Natural killer cell (primary cell): ENCODE results near the gene MCEMP1. TPM values are rescaled to one million over a fixed set of nuclear protein-coding genes. Genes with fewer than 3 reads are reported as not detected.
A peak's percentile ranks its signal among the peaks of the same experiment; 100 is the strongest.

Source experiments
- ATAC-seq, 3 donors: fragments of 150-1000 bp in 2 of 3; fragments of 200-7000 bp in 1 of 3; cut with Tn5 transposase; 1 replicate in 1 of 3; 2 replicates in 2 of 3; pipeline ENCODE4 v1.10.0; 2021; ENCODE audit warnings: mild to moderate bottlenecking in 2 of 3, moderate library complexity in 2 of 3
- DNase-seq, 2 donors: peaks; one replicate each; pipeline versions ENCODE4 v3.0.0 to v3.0.0-alpha.2; 2013 to 2021; ENCODE audit warnings: mixed read lengths in 1 of 2
- H3K27ac ChIP-seq: one replicate; pipeline ENCODE4 v1.5.1; 2013; ENCODE audit warnings: mild to moderate bottlenecking, low read length
- H3K27me3 ChIP-seq: one replicate; pipeline ENCODE4 v1.6.1; 2013; ENCODE audit warnings: low read length; ENCODE audit not compliant: control insufficient read depth, insufficient read depth
- H3K36me3 ChIP-seq: one replicate; pipeline ENCODE4 v1.6.1; 2013; ENCODE audit warnings: low read length; ENCODE audit not compliant: control insufficient read depth, insufficient read depth
- H3K4me1 ChIP-seq: one replicate; pipeline ENCODE4 v1.6.1; 2013; ENCODE audit warnings: low read length; ENCODE audit not compliant: control insufficient read depth, insufficient read depth
- H3K4me3 ChIP-seq: one replicate; pipeline ENCODE4 v1.5.1; 2013; ENCODE audit warnings: low read length
- H3K9me3 ChIP-seq: one replicate; pipeline ENCODE4 v1.6.1; 2013; ENCODE audit warnings: low read length; ENCODE audit not compliant: control insufficient read depth, insufficient read depth
- H3K27ac Mint-ChIP-seq, 2 donors: one replicate each; pipeline ENCODE4 v1.8.0; 2022; ENCODE audit warnings: mild to moderate bottlenecking in 2 of 2, mixed read lengths in 2 of 2, moderate library complexity in 1 of 2
- H3K27me3 Mint-ChIP-seq, 2 donors: one replicate each; pipeline ENCODE4 v1.8.0; 2022; ENCODE audit warnings: low read depth in 2 of 2, mixed read lengths in 2 of 2
- H3K36me3 Mint-ChIP-seq: one replicate; pipeline ENCODE4 v1.8.0; 2022; ENCODE audit warnings: mixed read lengths
- H3K4me1 Mint-ChIP-seq, 2 donors: one replicate each; pipeline ENCODE4 v1.8.0; 2022; ENCODE audit warnings: mixed read lengths in 2 of 2
- H3K4me3 Mint-ChIP-seq: one replicate; pipeline ENCODE4 v1.8.0; 2022; ENCODE audit warnings: mild to moderate bottlenecking, moderate library complexity, mixed read lengths
- H3K9me3 Mint-ChIP-seq, 2 donors: one replicate each; pipeline ENCODE4 v1.8.0; 2022; ENCODE audit warnings: mixed read lengths in 2 of 2
- WGBS: methylation state at CpG from one replicate; pipeline ENCODE4 v1.1.7; 2013; ENCODE audit warnings: missing lambda C conversion rate; ENCODE audit not compliant: insufficient coverage; 5-methylcytosine and 5-hydroxymethylcytosine counted together
- intact Hi-C: fragments of 100-400 bp; cut with micrococcal nuclease; formaldehyde crosslinking; loops from one replicate; pipeline ENCODE4 v1.14.2; 2022
- total RNA-seq, 4 donors: library from RNA; stranded (reverse); fragments of 120-200 nt in 1 of 4; gene quantifications; one replicate each; pipeline versions ENCODE4 v1.2.3 to v1.2.4, GENCODE V29; 2013 to 2022
- TF ChIP-seq, protein P1 (sequence below): fragments of 200-600 bp; IDR thresholded peaks from one replicate; pipeline ENCODE4 v1.8.0; 2022; ENCODE audit warnings: antibody characterized with exemption

The MCEMP1 gene
- total RNA-seq, 3 donors from 2014 or later (not counting 1 experiment from before 2014, with no cell fraction given): 0.59 to 4.8 (median 1.8) TPM

DNA sequence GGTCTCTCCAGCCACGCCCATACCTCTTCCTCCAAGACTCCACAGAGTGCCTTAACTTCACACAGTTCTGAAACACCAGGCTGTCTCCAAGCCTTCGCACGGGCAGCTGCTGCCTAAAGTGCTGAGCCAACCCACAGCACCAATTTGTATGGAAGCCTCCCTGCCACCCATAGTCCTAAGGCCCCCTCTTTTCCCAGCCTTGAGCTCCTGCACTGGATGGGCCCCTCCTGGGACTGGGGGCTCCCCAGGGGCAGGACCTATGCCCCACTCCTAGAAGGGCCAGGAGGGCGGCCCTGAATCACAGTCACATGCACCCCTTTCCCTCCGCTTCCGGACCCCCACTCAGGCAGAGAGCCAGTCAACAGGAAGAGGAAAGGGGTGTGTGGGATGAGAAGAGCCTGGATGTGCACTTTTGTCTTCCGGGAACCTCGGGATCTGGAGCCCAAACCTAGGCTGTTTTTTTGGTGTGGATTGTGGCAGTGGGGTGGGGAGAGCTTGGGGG lies 30.1 kb downstream of the MCEMP1 start:
- peak overlapping the region in 1 of 2 donors; percentile 13 for H3K27ac Mint-ChIP-seq
- H3K4me1 ChIP-seq: peaks cover 58% of the 10 kb centered on the region
- 80% methylated on average over 8 of the region's 8 CpGs for WGBS
- H3K4me3 ChIP-seq: no peak overlapping the region
- peaks cover 16 to 18% of the 10 kb centered on the region in 2 donors for H3K4me1 Mint-ChIP-seq
- TF ChIP-seq, protein P1, sequence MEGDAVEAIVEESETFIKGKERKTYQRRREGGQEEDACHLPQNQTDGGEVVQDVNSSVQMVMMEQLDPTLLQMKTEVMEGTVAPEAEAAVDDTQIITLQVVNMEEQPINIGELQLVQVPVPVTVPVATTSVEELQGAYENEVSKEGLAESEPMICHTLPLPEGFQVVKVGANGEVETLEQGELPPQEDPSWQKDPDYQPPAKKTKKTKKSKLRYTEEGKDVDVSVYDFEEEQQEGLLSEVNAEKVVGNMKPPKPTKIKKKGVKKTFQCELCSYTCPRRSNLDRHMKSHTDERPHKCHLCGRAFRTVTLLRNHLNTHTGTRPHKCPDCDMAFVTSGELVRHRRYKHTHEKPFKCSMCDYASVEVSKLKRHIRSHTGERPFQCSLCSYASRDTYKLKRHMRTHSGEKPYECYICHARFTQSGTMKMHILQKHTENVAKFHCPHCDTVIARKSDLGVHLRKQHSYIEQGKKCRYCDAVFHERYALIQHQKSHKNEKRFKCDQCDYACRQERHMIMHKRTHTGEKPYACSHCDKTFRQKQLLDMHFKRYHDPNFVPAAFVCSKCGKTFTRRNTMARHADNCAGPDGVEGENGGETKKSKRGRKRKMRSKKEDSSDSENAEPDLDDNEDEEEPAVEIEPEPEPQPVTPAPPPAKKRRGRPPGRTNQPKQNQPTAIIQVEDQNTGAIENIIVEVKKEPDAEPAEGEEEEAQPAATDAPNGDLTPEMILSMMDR: no peak
- no peak for DNase-seq
- no peak overlapping the region for H3K4me3 Mint-ChIP-seq
- no peak for ATAC-seq
- intact Hi-C loops: no loop called here
- no peaks in the 10 kb centered on the region for H3K36me3 ChIP-seq
- peaks cover 0 to 5% of the 10 kb centered on the region in 2 donors for H3K27me3 Mint-ChIP-seq
- H3K27me3 ChIP-seq: no peaks in the 10 kb centered on the region
- H3K9me3 ChIP-seq: no peaks in the 10 kb centered on the region
- no peaks in the 10 kb centered on the region for H3K9me3 Mint-ChIP-seq
- no peaks in the 10 kb centered on the region for H3K36me3 Mint-ChIP-seq
- peak overlapping the region; percentile 79 for H3K27ac ChIP-seq

- no peaks in the 10 kb centered on the region for H3K36me3 ChIP-seq
- Mint-ChIP-seq H3K4me1 (peaks cover 16 to 18% of the 10 kb centered on the region in 2 donors), H3K27me3 (peaks cover 0 to 3% of the 10 kb centered on the region in 2 donors), H3K9me3 (no peaks in the 10 kb centered on the region), H3K4me3 (no peak overlapping the region), H3K27ac (no peak overlapping the region), H3K36me3 (no peaks in the 10 kb centered on the region)
- no peak for DNase-seq
- no peak overlapping the region for H3K4me3 ChIP-seq
- H3K27ac ChIP-seq: no peak overlapping the region
- H3K4me1 ChIP-seq: peaks cover 32% of the 10 kb centered on the region
- intact Hi-C loops: no loop called here
- WGBS: 87% methylated on average over 8 of the region's 10 CpGs
- no peak for ATAC-seq
- no peaks in the 10 kb centered on the region for H3K27me3 ChIP-seq
- no peaks in the 10 kb centered on the region for H3K9me3 ChIP-seq
- TF ChIP-seq, protein P1: no peak
Observed at GRCh38 chr19:7709932-7710460, 33.1 kb downstream of the MCEMP1 start.

DNA sequence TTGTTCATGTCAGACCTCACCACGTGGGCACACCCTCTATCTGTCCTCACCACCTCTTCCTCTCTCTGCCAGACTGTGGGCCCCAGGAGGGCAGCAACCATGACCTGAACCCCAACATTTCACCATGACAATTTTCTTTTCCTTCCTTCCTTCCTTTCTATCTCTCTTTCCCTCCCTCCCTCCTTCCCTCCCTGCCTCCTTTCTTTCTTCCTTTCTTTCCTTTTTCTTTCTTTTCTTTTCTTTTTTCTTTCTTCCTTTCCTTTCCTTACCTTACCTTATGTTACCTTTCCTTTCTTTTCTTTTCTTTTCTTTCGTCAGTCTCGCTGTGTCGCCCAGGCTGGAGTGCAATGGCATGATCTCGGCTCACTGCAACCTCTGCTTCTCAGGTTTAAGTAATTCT lies 33.7 kb downstream of the MCEMP1 start:
- TF ChIP-seq, protein P1: no peak
- intact Hi-C loops: no loop called here

DNA sequence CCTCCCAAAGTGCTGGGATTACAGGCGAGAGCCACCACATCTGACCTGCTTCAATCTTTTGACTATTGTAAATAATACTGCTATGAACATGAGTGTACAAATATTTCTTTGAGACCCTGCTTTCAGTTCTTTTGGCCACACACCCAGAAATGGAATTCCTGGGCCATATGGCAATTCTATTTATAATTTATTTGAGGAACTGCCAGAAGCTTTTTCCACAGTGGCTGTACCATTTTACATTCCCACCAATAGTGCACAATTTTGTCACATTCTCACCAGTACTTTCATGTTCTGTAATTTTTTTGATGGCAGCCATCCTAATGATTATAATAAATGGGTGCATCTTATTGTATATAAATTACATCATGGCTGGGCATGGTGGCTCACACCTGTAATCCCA lies 38.8 kb downstream of the MCEMP1 start:
- TF ChIP-seq, protein P1: no peak
- ATAC-seq (no peak), DNase-seq (no peak)
- Mint-ChIP-seq H3K36me3 (no peaks in the 10 kb centered on the region), H3K9me3 (no peaks in the 10 kb centered on the region), H3K27ac (no peak overlapping the region), H3K27me3 (peaks cover 0 to 5% of the 10 kb centered on the region in 2 donors), H3K4me1 (no peaks in the 10 kb centered on the region), H3K4me3 (no peak overlapping the region)
- Histone ChIP-seq H3K9me3 (peaks cover 4% of the 10 kb centered on the region), H3K4me3 (no peak overlapping the region), H3K36me3 (no peaks in the 10 kb centered on the region), H3K27ac (no peak overlapping the region), H3K4me1 (peaks cover 10% of the 10 kb centered on the region), H3K27me3 (no peaks in the 10 kb centered on the region)
- 100% methylated on average over 1 of the region's 1 CpG for WGBS
- intact Hi-C loops: no loop called here

More for the DNA sequence above, 33.7 kb downstream of the MCEMP1 start:
- no peak overlapping the region for H3K4me3 Mint-ChIP-seq
- H3K27me3 ChIP-seq: no peaks in the 10 kb centered on the region
- no peak overlapping the region for H3K4me3 ChIP-seq
- ATAC-seq: no peak
- peaks cover 26% of the 10 kb centered on the region for H3K4me1 ChIP-seq
- H3K9me3 ChIP-seq: no peaks in the 10 kb centered on the region
- no peaks in the 10 kb centered on the region for H3K36me3 Mint-ChIP-seq
- peaks cover 0 to 3% of the 10 kb centered on the region in 2 donors for H3K27me3 Mint-ChIP-seq
- no peak overlapping the region for H3K27ac Mint-ChIP-seq
- no peaks in the 10 kb centered on the region for H3K36me3 ChIP-seq
- H3K4me1 Mint-ChIP-seq: peaks cover 14% of the 10 kb centered on the region in 2 donors
- DNase-seq: no peak
- H3K27ac ChIP-seq: no peak overlapping the region
- WGBS: 78% methylated on average over 5 of the region's 5 CpGs
- H3K9me3 Mint-ChIP-seq: no peaks in the 10 kb centered on the region
